ENCODE measurements around the gene INS. TPM values are rescaled to one million over a fixed set of nuclear protein-coding genes. Genes with fewer than 3 reads are reported as not detected.

Gene INS
- total RNA-seq, 1 experiment from 2014 or later, result not detected

GRCh38 chr11:2203440-2204259 is 42.6 kb upstream of the INS start:
- no peak overlapping the region for H3K18ac ChIP-seq (ENCODE audit: insufficient read length, low read depth, low read length)
- TF ChIP-seq CTCF (conservative IDR thresholded peaks at IDR 0.05), result no peak
- DNase-seq, result no peak
- H3K4ac ChIP-seq (ENCODE audit: low read depth, low read length), result no peak overlapping the region
- no peak overlapping the region for H3K9ac ChIP-seq (ENCODE audit: extremely low read depth, insufficient read length, low read length)
- no peak overlapping the region for H3K4me3 Mint-ChIP-seq
- H2BK20ac ChIP-seq (ENCODE audit: low read depth, low read length, poor library complexity, severe bottlenecking), result no peak overlapping the region
- no peak overlapping the region for H2AK5ac ChIP-seq (ENCODE audit: insufficient read length, low read length)
- H3K36me3 Mint-ChIP-seq (ENCODE audit: insufficient read depth in 1 of 3, low read depth in 3 of 3), result no peaks in the 10 kb centered on the region
- H2BK12ac ChIP-seq (ENCODE audit: insufficient read length, low read depth, low read length), result no peak overlapping the region
- no peaks in the 10 kb centered on the region for H4K20me1 ChIP-seq (ENCODE audit: control insufficient read depth, insufficient read depth, insufficient read length)
- no peak overlapping the region for H2BK5ac ChIP-seq (ENCODE audit: insufficient read length, low read length)
- no peaks in the 10 kb centered on the region for H3K79me1 ChIP-seq (ENCODE audit: insufficient read depth, low read depth, low read length, poor library complexity, severe bottlenecking)
- no peaks in the 10 kb centered on the region for H3K23me2 ChIP-seq (ENCODE audit: insufficient read length, low read depth, low read length, poor library complexity, severe bottlenecking)
- H3K56ac ChIP-seq (ENCODE audit: insufficient read length, low read depth, low read length), result no peak overlapping the region
- H4K8ac ChIP-seq (replicated peaks; ENCODE audit: insufficient read length, low read depth, low read length), result no peak overlapping the region
- WGBS (ENCODE audit: extremely low coverage, insufficient read length, low lambda C conversion rate), result no CpG with 5 or more reads among the region's 23 CpGs
- no peak overlapping the region for H4K5ac ChIP-seq (ENCODE audit: insufficient read length, low read depth, low read length)
- no peaks in the 10 kb centered on the region for H3K9me3 ChIP-seq (ENCODE audit: control insufficient read depth, low read depth, low read length)
- no peak overlapping the region for H3K23ac ChIP-seq (ENCODE audit: insufficient read length, low read depth, low read length)
- H3K27ac ChIP-seq (ENCODE audit: insufficient read length, low read depth, low read length), result no peak overlapping the region
- H3K79me2 ChIP-seq (ENCODE audit: insufficient read depth, low read length), result no peaks in the 10 kb centered on the region
- no peak overlapping the region for H3K4me2 ChIP-seq (ENCODE audit: insufficient read depth, insufficient read length, low read length)
- H3T11ph ChIP-seq (ENCODE audit: low read length), result no peak overlapping the region
- no peaks in the 10 kb centered on the region for H3K4me1 Mint-ChIP-seq
- peaks cover 33% of the 10 kb centered on the region for H3K27me3 Mint-ChIP-seq (ENCODE audit: low read depth)
- H3K27ac Mint-ChIP-seq, result no peak overlapping the region
- no peaks in the 10 kb centered on the region for H3K27me3 ChIP-seq (ENCODE audit: insufficient read depth, low read length)
- H3K4me1 ChIP-seq (ENCODE audit: insufficient read depth, low read length), result no peaks in the 10 kb centered on the region
- no peak overlapping the region for H2BK15ac ChIP-seq (ENCODE audit: low read depth, low read length)
- H3K14ac ChIP-seq (ENCODE audit: insufficient read depth, low read length), result no peak overlapping the region
- no peak overlapping the region for H2BK120ac ChIP-seq (ENCODE audit: low read depth, low read length, poor library complexity, severe bottlenecking)
- H4K91ac ChIP-seq (ENCODE audit: insufficient read length, low read depth, low read length), result no peak overlapping the region
- H2AFZ ChIP-seq (ENCODE audit: low read length), result no peak overlapping the region
- H3K9me3 Mint-ChIP-seq, result no peaks in the 10 kb centered on the region

Measured in H9 (cell line).